Thyroid gland (tissue), 4 donors: Measurements from ENCODE around the gene KCNMA1. TPM values are rescaled to one million over a fixed set of nuclear protein-coding genes. Genes with fewer than 3 reads are reported as not detected.

ENCODE experiments used
- DNase-seq, 2 donors: peaks; one replicate each; pipeline ENCODE4 v3.0.0-alpha.2; 2019
- H3K27ac ChIP-seq, 3 donors: fragments of 200-600 bp; sonication (generic); 1 replicate in 2 of 3; 2 replicates in 1 of 3; pipeline ENCODE4 v1.5.1; 2016 to 2019; ENCODE audit warnings: mild to moderate bottlenecking in 1 of 3, moderate library complexity in 1 of 3
- H3K27me3 ChIP-seq: fragments of 200-600 bp; sonication (generic); one replicate; pipeline ENCODE4 v1.5.1; 2019
- H3K36me3 ChIP-seq, 2 donors: fragments of 200-600 bp; sonication (generic); one replicate each; pipeline ENCODE4 v1.5.1; 2016 to 2019
- H3K4me1 ChIP-seq, 2 donors: fragments of 200-600 bp; sonication (generic); one replicate each; pipeline ENCODE4 v1.5.1; 2017 to 2019
- H3K4me3 ChIP-seq, 3 donors: fragments of 200-600 bp; sonication (generic); replicated peaks in 1 of 3; 1 replicate in 2 of 3; 2 replicates in 1 of 3; pipeline ENCODE4 v1.5.1; 2016; ENCODE audit warnings: mild to moderate bottlenecking in 1 of 3
- H3K9me3 ChIP-seq: fragments of 200-600 bp; sonication (generic); one replicate; pipeline ENCODE4 v1.5.1; 2017
- CTCF ChIP-seq, 6 experiments: fragments of 200-600 bp in 3 of 6; fragments of 450-650 bp in 3 of 6; sonication (generic) in 3 of 6; IDR thresholded peaks; one replicate each; pipeline ENCODE4 v1.5.1; 2016 to 2019; ENCODE audit warnings: antibody characterized with exemption in 6 of 6, mild to moderate bottlenecking in 2 of 6, inconsistent platforms in 1 of 6, moderate library complexity in 1 of 6
- POLR2A ChIP-seq, 2 donors: fragments of 450-650 bp; IDR thresholded peaks; one replicate each; pipeline ENCODE4 v1.6.1; 2017; ENCODE audit warnings: antibody characterized with exemption in 2 of 2, mild to moderate bottlenecking in 2 of 2, moderate library complexity in 1 of 2
- WGBS, 2 donors: methylation state at CpG; one replicate each; pipeline ENCODE4 v1.1.5; 2017; 5-methylcytosine and 5-hydroxymethylcytosine counted together
- intact Hi-C: fragments of 100-400 bp; cut with DNase I; formaldehyde crosslinking; loops from one replicate; pipeline ENCODE4 v1.15.1; 2023
- small RNA-seq: library from RNA; depleted of rRNA; stranded (forward); fragments of <200 nt; gene quantifications from one replicate; pipeline ENCODE3, GENCODE V24; 2016
- total RNA-seq, 4 donors: library from RNA; depleted of rRNA; stranded (reverse); fragments of >200 nt; gene quantifications; one replicate each; pipeline ENCODE4 v1.2.3, GENCODE V29; 2016

The KCNMA1 gene
- total RNA-seq, 4 donors from 2014 or later, result 2.5 to 5.1 (median 3.6) TPM

GRCh38 chr10:76829724-76830123, 807.9 kb downstream of the KCNMA1 start:
- no peak overlapping the region for H3K27ac ChIP-seq
- 70 to 80% methylated on average over 2 of the region's 2 CpGs for whole genome bisulfite sequencing, 2 donors
- H3K9me3 ChIP-seq, result no peaks in the 10 kb centered on the region

More at GRCh38 chr10:76829724-76830123, 807.9 kb downstream of the KCNMA1 start:
- H3K36me3 ChIP-seq, result no peaks in the 10 kb centered on the region
- no peaks in the 10 kb centered on the region for H3K27me3 ChIP-seq
- intact Hi-C loops, result no loop called here
- H3K4me1 ChIP-seq, result no peaks in the 10 kb centered on the region
- H3K4me3 ChIP-seq, result no peak overlapping the region
- TF ChIP-seq CTCF (IDR thresholded peaks at IDR 0.05) (no peak), POLR2A (IDR thresholded peaks at IDR 0.05) (no peak)
- no peak for DNase-seq

Small RNA genes within 50 kb of the gene (small RNA-seq; reads per million reads assigned to genes)
- gene ATP5MC1P8 (not detected), gene COX6CP15 (not detected), gene RF00322 (not detected), gene RNA5SP321 (not detected)
